NCI-H82 (cell line): Measurements from ENCODE around the gene RBM38.

Source experiments
- DNase-seq: peaks from one replicate; lab custom pipeline; 2025; lab: John Stamatoyannopoulos, UW

Gene RBM38

DNA sequence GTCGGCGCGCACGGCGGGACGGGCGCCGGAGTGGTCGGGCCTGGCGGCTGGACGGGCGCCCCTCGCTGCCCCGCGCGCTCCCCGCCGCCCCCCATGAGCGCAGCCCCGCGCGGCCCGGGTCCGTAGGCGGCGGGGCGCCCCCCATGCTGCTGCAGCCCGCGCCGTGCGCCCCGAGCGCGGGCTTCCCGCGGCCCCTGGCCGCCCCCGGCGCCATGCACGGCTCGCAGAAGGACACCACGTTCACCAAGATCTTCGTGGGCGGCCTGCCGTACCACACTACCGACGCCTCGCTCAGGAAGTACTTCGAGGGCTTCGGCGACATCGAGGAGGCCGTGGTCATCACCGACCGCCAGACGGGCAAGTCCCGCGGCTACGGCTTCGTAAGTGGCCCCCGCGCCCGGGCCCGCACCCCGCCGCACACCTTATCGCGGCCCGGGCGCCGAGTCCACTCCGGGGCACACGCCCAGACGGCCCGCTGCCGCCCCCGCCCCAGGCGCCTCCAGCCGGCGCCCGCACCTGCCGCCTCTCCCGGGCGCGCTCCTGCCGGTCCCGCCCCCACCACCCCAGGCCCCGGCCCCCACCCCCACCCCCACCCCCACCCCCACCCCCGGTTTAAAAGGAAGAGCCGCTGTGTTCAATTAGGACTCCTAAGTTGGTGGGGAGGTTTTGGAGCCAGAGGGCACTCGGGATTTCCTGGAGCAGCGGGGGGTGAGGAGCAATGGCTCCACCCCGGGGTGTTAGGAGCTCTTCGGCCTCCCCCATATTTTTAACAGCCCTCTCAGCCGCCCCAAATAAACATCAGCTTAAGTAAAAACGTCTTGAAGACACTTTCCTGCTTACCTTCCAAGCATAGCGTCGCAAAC lies 474 bp downstream of the RBM38 start:
- peak; percentile 47 for DNase-seq

DNA sequence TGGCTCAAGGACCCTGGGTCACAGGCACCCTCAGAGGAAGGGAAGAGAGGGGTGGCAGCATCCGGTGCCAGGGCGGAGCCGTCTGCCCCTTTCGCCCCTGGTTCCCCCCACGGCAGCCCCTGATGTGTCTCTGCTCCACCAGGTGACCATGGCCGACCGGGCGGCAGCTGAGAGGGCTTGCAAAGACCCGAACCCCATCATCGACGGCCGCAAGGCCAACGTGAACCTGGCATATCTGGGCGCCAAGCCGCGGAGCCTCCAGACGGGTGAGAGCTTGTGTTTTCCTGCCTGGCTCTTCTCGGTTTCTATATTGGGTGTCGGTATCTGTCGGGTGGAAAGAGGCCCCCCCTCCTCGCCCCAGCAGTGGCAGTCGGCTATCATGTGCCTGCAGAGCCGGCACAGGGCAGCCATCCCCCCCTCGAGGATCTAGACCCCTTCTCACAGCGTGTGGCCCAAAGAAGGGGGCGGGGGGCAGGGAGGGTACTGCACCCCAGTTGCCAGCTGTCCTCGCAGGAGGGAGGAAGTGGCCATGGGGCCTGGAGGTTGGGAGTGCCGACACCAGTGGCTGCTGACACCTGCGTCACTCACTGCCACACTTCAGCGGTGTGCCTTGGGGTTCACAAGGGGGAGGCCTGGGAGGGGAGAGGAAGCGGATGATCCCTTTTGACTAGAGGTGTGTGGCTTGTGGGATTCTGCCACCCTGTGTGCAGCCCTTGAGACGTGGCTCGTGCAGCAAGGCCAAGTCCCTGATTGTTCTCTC lies 1.5 kb downstream of the RBM38 start:
- DNase-seq, result no peak

DNA sequence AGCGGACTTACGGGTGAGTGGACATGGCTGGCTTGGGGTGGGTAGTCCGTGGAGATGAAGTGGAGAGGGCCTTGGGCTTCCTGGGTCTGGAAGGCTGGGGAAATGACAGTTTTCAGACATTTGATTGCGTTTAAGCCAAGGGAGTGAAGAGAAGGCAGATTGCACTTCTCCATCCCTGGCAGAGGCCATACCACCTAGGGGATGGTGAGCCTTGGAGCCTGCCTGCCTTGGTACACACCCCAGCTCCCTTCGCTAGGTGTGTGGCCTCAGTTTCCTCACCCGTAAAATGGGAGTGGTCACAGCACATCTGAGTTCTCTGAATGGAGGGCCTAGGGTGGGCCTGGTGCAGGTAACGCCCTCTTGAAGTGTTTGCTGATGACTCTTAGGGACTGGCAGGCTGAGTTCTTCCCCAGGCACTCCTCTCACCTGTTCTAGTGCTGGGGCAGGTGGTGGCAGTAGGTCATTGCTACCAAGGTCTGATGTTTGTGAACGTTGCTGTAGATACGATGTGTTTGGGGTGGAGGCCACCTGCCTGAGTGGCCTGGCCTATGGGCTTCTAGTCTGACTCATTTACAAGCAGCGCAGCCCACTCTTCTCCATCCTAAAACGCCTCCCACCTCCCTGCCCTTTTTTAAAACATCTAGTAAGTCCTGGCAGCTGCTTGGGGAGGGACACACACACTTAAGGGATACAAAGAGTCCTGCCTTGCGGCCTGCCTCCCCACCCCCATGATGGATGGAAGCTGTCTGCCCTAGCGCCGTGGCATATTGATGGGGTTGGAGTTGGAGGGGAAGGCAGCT lies 2.3 kb downstream of the RBM38 start:
- no peak for DNase-seq

DNA sequence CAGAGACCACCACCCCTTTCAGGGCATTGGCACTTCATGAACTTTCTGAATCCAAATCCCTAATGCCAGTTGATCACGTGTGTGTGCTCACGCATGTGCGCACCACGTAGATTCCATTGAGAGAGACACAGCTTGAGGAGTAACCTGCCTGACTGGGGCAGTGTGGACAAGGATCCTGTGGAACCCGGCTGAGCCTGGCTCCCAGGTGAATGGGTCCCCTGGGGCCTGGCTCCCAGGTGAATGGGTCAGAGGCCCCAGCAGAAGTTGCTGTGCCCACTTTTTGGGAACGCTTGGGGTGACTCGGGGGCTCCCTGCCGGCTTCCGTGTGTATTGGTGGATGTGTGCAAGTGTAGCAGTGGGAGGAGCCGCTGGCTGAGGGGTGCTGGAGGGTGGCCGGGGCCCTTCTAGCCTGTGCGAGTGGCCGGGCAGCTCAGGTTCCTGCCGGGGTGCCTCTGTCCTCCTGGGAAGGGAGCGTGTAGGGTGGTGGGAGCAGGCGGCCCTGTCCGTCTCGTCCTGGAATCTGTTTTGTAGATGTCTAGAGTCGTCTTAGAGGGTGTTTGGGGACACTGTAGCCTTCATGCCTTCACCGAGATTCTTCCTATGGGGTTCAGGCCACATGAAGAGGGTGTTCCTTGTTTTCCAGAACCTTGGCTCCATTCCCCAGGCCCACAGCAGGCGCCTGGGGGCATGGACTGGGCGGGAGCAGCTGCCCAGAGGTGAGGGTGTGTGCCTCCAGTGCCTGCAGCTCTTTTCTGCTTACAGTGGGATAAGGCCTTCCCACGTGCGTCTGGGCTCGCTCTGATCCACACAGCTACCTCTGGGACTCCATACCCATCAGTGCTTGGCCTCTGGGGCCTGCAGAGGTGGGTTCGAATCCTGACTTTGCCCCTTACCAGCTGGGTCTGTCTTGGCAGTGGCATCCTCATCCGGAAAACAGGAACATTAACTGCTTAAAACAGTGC lies 3.2 kb downstream of the RBM38 start:
- DNase-seq, result no peak

GRCh38 chr20:57395111-57395966 lies 4.1 kb downstream of the RBM38 start:
- no peak for DNase-seq

- DNase-seq, result no peak
These were observed 5.2 kb downstream of the RBM38 start for GRCh38 chr20:57396212-57396983.

DNA sequence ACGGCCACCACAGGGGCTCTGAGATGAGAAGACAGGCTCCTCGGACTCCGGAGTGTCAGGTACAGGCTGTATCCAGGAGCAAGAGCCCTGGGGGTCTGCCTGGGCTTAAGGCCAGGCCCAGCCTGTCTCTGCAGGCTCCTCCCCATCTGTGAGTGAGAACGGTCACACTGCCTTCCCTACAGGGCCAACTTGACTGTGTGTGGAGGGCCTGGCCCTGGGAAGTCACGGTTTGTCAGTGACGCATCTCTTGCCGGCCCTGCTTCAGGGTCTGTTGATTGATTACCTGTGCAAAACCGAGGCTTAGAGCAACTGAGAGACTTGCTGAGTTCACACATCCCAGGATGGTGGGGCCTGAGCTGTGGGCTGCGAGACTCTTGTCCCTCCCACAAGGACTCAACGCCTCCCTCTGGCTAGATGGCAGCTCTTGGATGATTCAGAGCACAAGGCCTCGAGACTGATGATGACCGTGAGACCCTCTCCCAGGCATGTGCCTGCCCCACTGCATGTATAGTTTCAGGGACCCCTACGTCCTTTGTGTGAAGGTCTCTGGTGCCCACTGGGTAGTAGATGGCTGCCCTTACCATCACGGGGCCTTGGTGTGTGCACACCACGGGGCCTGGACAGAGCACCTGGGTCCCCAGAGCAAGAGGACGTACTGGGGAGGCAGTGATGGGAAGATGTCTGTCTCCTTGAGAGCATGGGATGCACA lies 5.9 kb downstream of the RBM38 start:
- no peak for DNase-seq

- no peak for DNase-seq
These were observed 6.5 kb downstream of the RBM38 start for GRCh38 chr20:57397693-57398108.

GRCh38 chr20:57398231-57398821 lies 7.1 kb downstream of the RBM38 start:
- no peak for DNase-seq

GRCh38 chr20:57398901-57399535 lies 7.8 kb downstream of the RBM38 start:
- no peak for DNase-seq

GRCh38 chr20:57399587-57400155 lies 8.5 kb downstream of the RBM38 start:
- DNase-seq, result no peak

- no peak for DNase-seq
These were observed 9.1 kb downstream of the RBM38 start for GRCh38 chr20:57400231-57400701.

DNA sequence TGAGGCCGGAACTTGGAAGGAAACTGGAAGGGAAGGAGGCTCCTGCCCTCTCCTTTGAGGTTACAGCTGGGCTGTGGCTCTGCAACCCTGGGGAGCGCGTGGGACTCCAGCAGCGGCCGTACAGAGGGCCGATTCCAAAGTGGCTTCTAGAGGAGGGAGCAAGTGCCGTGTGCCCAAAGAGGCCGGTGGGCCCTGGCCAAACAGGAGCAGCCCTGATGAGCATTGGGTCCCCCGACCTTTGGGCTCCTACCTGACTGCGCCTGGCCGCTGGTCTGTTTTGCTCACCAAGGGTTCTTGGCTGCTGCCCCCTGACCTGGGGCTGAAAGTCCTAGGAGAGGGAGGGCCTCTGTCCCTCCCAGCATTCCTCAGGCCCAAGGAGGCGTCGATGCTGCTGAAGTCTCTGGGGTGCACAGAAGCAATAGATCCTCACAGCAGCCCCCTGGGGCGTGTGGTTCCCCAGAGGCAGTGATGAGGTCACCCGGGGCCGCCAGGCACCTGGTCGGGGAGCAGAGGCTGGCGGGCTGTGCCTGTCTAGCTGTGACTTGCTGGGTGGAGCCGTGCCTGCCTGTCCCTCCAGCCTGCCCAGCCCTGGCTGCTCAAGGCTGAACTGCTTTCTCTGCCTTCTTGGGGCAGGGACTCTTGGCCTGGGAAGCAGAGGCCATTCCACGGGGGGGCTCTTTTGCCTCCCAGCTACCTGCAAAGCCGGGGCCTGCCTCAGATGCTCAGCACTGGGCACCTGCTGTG lies 9.8 kb downstream of the RBM38 start:
- no peak for DNase-seq

DNA sequence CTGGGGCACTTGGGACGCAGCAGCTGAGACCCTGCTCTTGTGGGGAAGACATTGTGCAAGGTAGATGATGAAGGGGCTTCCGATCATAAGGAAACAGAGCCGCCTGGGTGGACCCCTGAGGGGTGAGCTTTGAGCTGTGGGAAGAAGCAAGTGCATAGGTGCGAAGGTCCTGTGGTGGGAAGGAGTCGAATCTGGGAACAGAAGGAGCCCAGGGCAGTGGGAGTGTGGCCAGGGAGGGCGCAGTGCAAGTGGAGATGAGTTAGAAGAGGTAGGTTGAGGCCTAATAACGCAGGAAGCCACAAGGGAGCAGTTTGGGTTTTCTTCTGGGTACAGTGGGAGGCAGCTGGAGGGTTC lies 10.3 kb downstream of the RBM38 start:
- no peak for DNase-seq

DNA sequence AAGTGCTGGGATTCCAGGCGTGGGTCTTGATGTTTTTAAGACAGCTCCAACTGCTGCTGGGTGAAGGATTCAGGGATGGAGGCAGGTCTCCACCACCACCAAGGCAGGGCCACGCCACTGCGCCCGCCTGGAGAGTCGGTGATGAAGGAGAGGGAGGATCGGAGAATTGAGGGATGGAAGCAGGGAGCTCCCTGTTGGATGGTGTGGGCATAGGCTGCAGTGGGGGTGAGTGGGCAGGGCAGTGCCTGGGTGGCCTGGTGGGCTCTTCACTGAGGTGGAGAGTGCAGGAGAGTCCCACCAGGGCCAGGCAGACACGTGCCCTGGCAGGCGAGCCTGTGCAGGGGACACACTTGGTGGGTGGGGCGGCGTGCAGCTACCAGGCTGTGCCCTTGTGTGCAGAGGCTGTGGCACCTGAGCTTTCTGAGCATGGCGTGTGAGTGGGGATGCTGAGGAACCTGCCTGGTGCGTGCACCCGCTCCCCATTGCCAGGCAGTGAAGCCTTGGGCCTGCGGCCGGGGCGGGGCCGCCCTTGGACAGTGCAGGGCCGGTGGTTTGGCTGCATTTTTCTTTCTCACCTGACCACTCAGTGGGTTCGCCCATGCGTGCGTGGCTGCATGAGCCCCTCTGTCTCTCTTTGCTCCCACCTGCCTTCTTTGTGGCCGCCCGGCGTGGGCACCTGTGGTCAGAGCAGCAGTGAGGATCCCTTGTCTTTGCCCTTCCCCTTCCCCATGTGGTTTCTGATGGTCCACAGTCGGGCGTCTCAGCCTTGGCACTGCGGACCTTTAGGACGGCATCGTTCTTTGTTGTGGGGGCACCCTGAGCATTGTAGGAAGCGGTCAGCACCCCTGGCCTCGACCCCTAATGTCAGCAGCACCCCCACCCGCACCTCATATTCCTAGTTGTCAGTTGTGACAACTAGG lies 11.3 kb downstream of the RBM38 start:
- DNase-seq, result no peak

GRCh38 chr20:57403216-57403615 lies 12.0 kb downstream of the RBM38 start:
- no peak for DNase-seq
